ENCODE data around the gene ANKRD36B.

- TF ChIP-seq CTCF (IDR thresholded peaks at IDR 0.05), result no peak
- no peak for TF ChIP-seq POLR2A (IDR thresholded peaks at IDR 0.05)
Measured at GRCh38 chr2:97617911-97618310, 28.2 kb upstream of the ANKRD36B start.

All from right lobe of liver (tissue), 4 donors.